ENCODE data around the gene FES.

- TF ChIP-seq, protein P1, sequence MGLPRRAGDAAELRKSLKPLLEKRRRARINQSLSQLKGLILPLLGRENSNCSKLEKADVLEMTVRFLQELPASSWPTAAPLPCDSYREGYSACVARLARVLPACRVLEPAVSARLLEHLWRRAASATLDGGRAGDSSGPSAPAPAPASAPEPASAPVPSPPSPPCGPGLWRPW (IDR thresholded peaks at IDR 0.05) = no peak
- TF ChIP-seq MAX (IDR thresholded peaks at IDR 0.05) = no peak
- no peak for TF ChIP-seq POLR2A (IDR thresholded peaks at IDR 0.05; ENCODE audit: low read length)
- TF ChIP-seq POLR2AphosphoS2 (conservative IDR thresholded peaks at IDR 0.05; ENCODE audit: low read length) = no peak
- TF ChIP-seq FOSL2 (IDR thresholded peaks at IDR 0.05) = no peak
- TF ChIP-seq FOSL2 (CRISPR knock-in tag; IDR thresholded peaks at IDR 0.05) = no peak
- TF ChIP-seq, protein P2, sequence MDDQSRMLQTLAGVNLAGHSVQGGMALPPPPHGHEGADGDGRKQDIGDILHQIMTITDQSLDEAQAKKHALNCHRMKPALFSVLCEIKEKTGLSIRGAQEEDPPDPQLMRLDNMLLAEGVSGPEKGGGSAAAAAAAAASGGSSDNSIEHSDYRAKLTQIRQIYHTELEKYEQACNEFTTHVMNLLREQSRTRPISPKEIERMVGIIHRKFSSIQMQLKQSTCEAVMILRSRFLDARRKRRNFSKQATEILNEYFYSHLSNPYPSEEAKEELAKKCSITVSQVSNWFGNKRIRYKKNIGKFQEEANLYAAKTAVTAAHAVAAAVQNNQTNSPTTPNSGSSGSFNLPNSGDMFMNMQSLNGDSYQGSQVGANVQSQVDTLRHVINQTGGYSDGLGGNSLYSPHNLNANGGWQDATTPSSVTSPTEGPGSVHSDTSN (IDR thresholded peaks at IDR 0.05) = no peak
- TF ChIP-seq, protein P3, sequence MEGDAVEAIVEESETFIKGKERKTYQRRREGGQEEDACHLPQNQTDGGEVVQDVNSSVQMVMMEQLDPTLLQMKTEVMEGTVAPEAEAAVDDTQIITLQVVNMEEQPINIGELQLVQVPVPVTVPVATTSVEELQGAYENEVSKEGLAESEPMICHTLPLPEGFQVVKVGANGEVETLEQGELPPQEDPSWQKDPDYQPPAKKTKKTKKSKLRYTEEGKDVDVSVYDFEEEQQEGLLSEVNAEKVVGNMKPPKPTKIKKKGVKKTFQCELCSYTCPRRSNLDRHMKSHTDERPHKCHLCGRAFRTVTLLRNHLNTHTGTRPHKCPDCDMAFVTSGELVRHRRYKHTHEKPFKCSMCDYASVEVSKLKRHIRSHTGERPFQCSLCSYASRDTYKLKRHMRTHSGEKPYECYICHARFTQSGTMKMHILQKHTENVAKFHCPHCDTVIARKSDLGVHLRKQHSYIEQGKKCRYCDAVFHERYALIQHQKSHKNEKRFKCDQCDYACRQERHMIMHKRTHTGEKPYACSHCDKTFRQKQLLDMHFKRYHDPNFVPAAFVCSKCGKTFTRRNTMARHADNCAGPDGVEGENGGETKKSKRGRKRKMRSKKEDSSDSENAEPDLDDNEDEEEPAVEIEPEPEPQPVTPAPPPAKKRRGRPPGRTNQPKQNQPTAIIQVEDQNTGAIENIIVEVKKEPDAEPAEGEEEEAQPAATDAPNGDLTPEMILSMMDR (IDR thresholded peaks at IDR 0.05) = no peak
- TF ChIP-seq JUN (IDR thresholded peaks at IDR 0.05) = no peak
- TF ChIP-seq CHD4 (IDR thresholded peaks at IDR 0.05; ENCODE audit: borderline replicate concordance) = no peak
- TF ChIP-seq KDM5A (IDR thresholded peaks at IDR 0.05) = no peak
These were observed 60.8 kb downstream of the FES start for GRCh38 chr15:90945091-90945490.
